Transverse colon (tissue), 4 donors: ENCODE results near the gene STAT5B.

Source experiments
- POLR2AphosphoS5 ChIP-seq, 3 donors: sonication (generic); formaldehyde crosslinking; IDR thresholded peaks; one replicate each; pipeline ENCODE4 v1.6.1; 2016; ENCODE audit warnings: antibody characterized with exemption in 3 of 3
- TF ChIP-seq, protein P1 (sequence below), 5 experiments: fragments of 200-600 bp in 3 of 5; fragments of 450-650 bp in 2 of 5; sonication (generic) in 3 of 5; IDR thresholded peaks; 1 replicate in 2 of 5; 2 replicates in 3 of 5; pipeline ENCODE4 v1.5.1; 2016 to 2017; ENCODE audit warnings: antibody characterized with exemption in 5 of 5, inconsistent platforms in 3 of 5, mild to moderate bottlenecking in 2 of 5, moderate library complexity in 1 of 5

DNA sequence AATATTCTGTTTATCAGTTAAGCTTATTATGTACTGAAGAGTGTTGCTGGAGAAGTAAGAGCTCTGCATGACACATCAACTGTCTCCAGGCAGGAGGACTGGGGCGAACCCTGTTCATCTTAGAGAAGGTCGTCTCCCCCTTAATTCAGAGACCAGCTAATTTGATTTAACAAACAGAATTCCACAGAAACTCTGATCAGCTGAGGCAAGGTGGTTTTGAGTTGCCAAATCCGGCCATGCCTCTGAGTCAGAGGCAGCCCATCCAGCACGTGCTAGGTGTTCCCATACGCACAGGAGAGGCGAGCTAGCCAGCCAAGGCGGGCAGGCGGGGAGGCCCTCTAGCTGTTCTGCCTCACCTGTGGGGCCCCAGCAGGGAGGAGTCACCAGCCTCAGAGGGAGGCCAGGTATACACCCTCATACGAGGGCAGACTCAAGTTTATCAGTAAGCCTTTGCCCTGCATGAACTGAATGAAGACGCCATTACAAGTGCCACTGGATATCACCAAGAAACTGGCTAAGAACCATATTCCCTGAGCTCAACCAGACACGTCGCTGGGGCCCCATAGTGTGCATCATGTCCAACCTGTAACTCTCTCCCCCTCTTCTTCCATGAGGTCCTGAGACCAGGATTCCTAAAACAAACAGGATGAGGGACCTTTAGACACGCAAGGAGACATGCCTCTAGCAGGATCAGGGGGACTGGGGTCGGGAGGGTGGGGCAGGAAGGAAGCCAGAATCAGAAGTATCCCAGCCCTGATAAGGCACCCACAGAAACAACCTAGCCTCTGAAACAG lies 37.8 kb upstream of the STAT5B start:
- TF ChIP-seq, protein P1, sequence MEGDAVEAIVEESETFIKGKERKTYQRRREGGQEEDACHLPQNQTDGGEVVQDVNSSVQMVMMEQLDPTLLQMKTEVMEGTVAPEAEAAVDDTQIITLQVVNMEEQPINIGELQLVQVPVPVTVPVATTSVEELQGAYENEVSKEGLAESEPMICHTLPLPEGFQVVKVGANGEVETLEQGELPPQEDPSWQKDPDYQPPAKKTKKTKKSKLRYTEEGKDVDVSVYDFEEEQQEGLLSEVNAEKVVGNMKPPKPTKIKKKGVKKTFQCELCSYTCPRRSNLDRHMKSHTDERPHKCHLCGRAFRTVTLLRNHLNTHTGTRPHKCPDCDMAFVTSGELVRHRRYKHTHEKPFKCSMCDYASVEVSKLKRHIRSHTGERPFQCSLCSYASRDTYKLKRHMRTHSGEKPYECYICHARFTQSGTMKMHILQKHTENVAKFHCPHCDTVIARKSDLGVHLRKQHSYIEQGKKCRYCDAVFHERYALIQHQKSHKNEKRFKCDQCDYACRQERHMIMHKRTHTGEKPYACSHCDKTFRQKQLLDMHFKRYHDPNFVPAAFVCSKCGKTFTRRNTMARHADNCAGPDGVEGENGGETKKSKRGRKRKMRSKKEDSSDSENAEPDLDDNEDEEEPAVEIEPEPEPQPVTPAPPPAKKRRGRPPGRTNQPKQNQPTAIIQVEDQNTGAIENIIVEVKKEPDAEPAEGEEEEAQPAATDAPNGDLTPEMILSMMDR (IDR thresholded peaks at IDR 0.05): no peak
- TF ChIP-seq POLR2AphosphoS5 (IDR thresholded peaks at IDR 0.05): no peak
